ENCODE results near the gene GRB10.

DNA sequence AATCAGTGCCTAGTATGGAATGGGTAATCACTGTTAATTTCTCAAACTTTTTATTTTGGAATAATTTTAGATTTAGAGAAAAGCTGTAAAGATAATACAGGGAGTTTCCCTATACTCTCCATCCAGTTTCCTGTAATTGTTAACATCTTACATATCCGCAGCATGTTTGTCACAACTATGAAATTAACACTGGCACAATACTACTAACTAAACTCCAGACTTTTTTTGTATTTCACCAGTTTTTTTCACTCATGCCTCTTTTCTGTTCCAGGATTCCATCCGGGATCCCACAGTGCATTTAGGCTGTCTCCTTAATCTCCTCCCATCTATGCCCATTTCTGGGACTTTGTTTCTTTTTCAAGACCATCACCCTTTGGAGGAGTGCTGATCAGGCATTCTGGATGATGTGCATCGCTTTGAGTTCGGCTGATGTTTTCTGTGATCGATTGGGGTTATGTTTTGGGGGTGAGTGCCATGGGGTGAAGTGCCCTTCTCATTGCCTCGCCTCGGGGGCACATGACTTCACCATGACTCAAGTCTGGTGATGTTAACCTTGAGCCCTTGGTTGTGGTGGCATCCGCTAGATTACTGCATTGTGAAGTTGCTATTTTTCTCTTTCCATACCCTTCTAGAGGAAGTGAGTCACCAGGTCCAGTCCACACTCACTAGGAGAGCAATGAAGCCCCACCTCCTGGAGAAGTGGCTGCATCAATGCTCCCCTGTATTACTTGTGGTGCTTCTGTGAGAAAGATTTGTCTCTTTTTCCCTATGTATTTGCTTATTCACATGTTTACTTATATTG lies 43.9 kb upstream of the GRB10 start:
- TF ChIP-seq, protein P1, sequence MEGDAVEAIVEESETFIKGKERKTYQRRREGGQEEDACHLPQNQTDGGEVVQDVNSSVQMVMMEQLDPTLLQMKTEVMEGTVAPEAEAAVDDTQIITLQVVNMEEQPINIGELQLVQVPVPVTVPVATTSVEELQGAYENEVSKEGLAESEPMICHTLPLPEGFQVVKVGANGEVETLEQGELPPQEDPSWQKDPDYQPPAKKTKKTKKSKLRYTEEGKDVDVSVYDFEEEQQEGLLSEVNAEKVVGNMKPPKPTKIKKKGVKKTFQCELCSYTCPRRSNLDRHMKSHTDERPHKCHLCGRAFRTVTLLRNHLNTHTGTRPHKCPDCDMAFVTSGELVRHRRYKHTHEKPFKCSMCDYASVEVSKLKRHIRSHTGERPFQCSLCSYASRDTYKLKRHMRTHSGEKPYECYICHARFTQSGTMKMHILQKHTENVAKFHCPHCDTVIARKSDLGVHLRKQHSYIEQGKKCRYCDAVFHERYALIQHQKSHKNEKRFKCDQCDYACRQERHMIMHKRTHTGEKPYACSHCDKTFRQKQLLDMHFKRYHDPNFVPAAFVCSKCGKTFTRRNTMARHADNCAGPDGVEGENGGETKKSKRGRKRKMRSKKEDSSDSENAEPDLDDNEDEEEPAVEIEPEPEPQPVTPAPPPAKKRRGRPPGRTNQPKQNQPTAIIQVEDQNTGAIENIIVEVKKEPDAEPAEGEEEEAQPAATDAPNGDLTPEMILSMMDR (IDR thresholded peaks at IDR 0.05) = no peak
- TF ChIP-seq POLR2A (IDR thresholded peaks at IDR 0.05) = no peak
